HepG2 (cell line): ENCODE results near the gene PGP. TPM values are rescaled to one million over a fixed set of nuclear protein-coding genes. Genes with fewer than 3 reads are reported as not detected.

Source experiments
- CHCHD3 ChIP-seq: sonication (generic); formaldehyde crosslinking; IDR thresholded peaks from 2 replicates; pipeline ENCODE4 v1.8.0; 2022; ENCODE audit warnings: mild to moderate bottlenecking, missing genetic modification reagents, moderate library complexity
- FLYWCH1 ChIP-seq: sonication (generic); formaldehyde crosslinking; IDR thresholded peaks from 2 replicates; pipeline ENCODE4 v1.8.1; 2023; ENCODE audit warnings: mild to moderate bottlenecking, missing genetic modification reagents
- FOXA3 ChIP-seq: IDR thresholded peaks from 2 replicates; pipeline ENCODE4 v1.6.1; 2016; ENCODE audit warnings: missing genetic modification reagents, missing compliant biosample characterization
- FOXP1 ChIP-seq, 2 experiments: fragments of 450-650 bp in 1 of 2; IDR thresholded peaks; 2 replicates each; pipeline ENCODE4 v1.6.1; 2017 to 2018; ENCODE audit warnings: antibody characterized with exemption in 1 of 2
- MXI1 ChIP-seq: IDR thresholded peaks from 3 replicates; pipeline ENCODE4 v1.6.1; 2012; ENCODE audit warnings: low read depth, low read length, inconsistent platforms, borderline replicate concordance
- NFE2 ChIP-seq: sonication (generic); formaldehyde crosslinking; IDR thresholded peaks from 2 replicates; pipeline ENCODE4 v1.4.0; 2020; ENCODE audit warnings: missing genetic modification reagents
- NFIB ChIP-seq: sonication (generic); formaldehyde crosslinking; IDR thresholded peaks from 2 replicates; pipeline ENCODE4 v1.9.0; 2021; ENCODE audit warnings: missing genetic modification reagents, mild to moderate bottlenecking, borderline replicate concordance
- NPAS2 ChIP-seq: sonication (generic); formaldehyde crosslinking; IDR thresholded peaks from 2 replicates; pipeline ENCODE4 v1.8.0; 2022; ENCODE audit warnings: mild to moderate bottlenecking, missing genetic modification reagents, borderline replicate concordance
- SRY ChIP-seq: sonication (generic); formaldehyde crosslinking; IDR thresholded peaks from 2 replicates; pipeline ENCODE4 v1.8.0; 2022; ENCODE audit warnings: mild to moderate bottlenecking, missing genetic modification reagents
- TAF15 ChIP-seq: fragments of 200-400 bp; formaldehyde crosslinking; IDR thresholded peaks from one replicate; pipeline ENCODE4 v1.6.1; 2018; ENCODE audit warnings: mild to moderate bottlenecking, low read depth, low read length; ENCODE audit not compliant: poor library complexity, severe bottlenecking
- TEAD3 ChIP-seq: optimal IDR thresholded peaks from 2 replicates; pipeline ENCODE3; 2016; ENCODE audit warnings: borderline replicate concordance
- ZNF790 ChIP-seq: sonication (generic); formaldehyde crosslinking; IDR thresholded peaks from 2 replicates; pipeline ENCODE4 v1.8.0; 2022; ENCODE audit warnings: missing genetic modification reagents, mild to moderate bottlenecking, borderline replicate concordance
- polyA plus RNA-seq, 8 experiments: library from polyadenylated mRNA; depleted of rRNA in 3 of 8; stranded (reverse) in 7 of 8; unstranded in 1 of 8; fragments of >200 nt; fragmentation: Illumina TruSeq in 4 of 8; extraction: Trizol in 4 of 8; gene quantifications; 2 replicates each; pipeline versions ENCODE4 v1.2.1 to v1.2.3, GENCODE V29; 2011 to 2016; ENCODE audit warnings: low read depth in 4 of 8, missing spikeins in 1 of 8, mixed read lengths in 1 of 8; ENCODE audit not compliant: insufficient read depth in 1 of 8
- total RNA-seq, 5 experiments: library from RNA; depleted of rRNA; stranded (reverse); fragments of >200 nt; fragmentation: Illumina TruSeq; extraction: Trizol; gene quantifications; 2 replicates each; pipeline ENCODE4 v1.2.3, GENCODE V29; 2016; ENCODE audit warnings: low read depth in 1 of 5
- TF ChIP-seq, protein P1 (sequence below): sonication (generic); formaldehyde crosslinking; IDR thresholded peaks from 2 replicates; pipeline ENCODE4 v1.5.0; 2020; ENCODE audit warnings: mild to moderate bottlenecking, missing genetic modification reagents
- TF ChIP-seq, protein P2 (sequence below): sonication (generic); formaldehyde crosslinking; IDR thresholded peaks from 2 replicates; pipeline ENCODE4 v1.4.0; 2020; ENCODE audit warnings: missing genetic modification reagents, borderline replicate concordance
- TF ChIP-seq, protein P3 (sequence below): sonication (generic); formaldehyde crosslinking; IDR thresholded peaks from 2 replicates; pipeline ENCODE4 v1.4.0; 2020; ENCODE audit warnings: missing genetic modification reagents, borderline replicate concordance
- TF ChIP-seq, protein P4 (sequence below): IDR thresholded peaks from 2 replicates; pipeline ENCODE4 v1.6.1; 2016; ENCODE audit warnings: low read depth

PGP gene
- total and polyA plus RNA-seq, 2 of the 13 experiments (the other 11 are each of a cell fraction or from before 2014, with no cell fraction given) = 7.3 to 18.3 TPM

DNA sequence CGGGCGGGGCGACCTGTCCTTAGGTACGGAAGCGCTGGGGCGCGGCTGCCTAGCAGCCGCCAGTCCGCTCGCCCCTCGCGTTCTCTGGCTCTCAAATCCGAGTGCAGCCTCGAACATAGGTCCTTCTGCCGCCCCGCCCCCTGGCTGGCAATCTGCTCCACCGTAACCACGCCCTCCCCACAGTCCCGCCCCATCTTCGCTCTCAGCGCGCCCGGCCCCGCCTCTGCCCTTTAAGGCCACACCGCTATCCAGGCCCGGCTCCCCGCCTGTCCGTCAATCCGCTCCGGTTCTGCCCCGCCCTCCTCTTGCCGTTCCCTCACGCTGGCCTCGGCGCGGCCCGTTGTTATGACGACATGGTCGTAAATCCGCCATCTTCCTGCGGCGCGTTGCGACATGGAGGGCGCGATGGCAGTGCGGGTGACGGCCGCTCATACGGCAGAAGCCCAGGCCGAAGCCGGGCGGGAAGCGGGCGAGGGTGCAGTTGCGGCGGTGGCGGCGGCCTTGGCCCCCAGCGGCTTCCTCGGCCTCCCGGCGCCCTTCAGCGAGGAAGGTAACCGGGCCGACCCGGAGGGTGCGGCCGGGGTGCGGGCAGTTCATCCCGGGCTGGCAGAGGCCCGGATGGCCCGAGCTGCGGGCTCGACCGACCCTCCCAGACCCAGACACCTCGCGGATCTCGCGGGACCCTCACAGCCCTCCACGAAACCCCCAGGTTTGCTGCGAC lies 8.7 kb upstream of the PGP start, which contains the start of gene E4F1 (continued):
- TF ChIP-seq, protein P1, sequence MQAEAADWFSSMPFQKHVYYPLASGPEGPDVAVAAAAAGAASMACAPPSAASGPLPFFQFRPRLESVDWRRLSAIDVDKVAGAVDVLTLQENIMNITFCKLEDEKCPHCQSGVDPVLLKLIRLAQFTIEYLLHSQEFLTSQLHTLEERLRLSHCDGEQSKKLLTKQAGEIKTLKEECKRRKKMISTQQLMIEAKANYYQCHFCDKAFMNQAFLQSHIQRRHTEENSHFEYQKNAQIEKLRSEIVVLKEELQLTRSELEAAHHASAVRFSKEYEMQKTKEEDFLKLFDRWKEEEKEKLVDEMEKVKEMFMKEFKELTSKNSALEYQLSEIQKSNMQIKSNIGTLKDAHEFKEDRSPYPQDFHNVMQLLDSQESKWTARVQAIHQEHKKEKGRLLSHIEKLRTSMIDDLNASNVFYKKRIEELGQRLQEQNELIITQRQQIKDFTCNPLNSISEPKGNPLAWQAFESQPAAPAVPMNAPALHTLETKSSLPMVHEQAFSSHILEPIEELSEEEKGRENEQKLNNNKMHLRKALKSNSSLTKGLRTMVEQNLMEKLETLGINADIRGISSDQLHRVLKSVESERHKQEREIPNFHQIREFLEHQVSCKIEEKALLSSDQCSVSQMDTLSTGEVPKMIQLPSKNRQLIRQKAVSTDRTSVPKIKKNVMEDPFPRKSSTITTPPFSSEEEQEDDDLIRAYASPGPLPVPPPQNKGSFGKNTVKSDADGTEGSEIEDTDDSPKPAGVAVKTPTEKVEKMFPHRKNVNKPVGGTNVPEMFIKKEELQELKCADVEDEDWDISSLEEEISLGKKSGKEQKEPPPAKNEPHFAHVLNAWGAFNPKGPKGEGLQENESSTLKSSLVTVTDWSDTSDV (CRISPR knock-in tag) = peak; percentile 56; the same call in 1 of the 2 replicates
- TF ChIP-seq, protein P2, sequence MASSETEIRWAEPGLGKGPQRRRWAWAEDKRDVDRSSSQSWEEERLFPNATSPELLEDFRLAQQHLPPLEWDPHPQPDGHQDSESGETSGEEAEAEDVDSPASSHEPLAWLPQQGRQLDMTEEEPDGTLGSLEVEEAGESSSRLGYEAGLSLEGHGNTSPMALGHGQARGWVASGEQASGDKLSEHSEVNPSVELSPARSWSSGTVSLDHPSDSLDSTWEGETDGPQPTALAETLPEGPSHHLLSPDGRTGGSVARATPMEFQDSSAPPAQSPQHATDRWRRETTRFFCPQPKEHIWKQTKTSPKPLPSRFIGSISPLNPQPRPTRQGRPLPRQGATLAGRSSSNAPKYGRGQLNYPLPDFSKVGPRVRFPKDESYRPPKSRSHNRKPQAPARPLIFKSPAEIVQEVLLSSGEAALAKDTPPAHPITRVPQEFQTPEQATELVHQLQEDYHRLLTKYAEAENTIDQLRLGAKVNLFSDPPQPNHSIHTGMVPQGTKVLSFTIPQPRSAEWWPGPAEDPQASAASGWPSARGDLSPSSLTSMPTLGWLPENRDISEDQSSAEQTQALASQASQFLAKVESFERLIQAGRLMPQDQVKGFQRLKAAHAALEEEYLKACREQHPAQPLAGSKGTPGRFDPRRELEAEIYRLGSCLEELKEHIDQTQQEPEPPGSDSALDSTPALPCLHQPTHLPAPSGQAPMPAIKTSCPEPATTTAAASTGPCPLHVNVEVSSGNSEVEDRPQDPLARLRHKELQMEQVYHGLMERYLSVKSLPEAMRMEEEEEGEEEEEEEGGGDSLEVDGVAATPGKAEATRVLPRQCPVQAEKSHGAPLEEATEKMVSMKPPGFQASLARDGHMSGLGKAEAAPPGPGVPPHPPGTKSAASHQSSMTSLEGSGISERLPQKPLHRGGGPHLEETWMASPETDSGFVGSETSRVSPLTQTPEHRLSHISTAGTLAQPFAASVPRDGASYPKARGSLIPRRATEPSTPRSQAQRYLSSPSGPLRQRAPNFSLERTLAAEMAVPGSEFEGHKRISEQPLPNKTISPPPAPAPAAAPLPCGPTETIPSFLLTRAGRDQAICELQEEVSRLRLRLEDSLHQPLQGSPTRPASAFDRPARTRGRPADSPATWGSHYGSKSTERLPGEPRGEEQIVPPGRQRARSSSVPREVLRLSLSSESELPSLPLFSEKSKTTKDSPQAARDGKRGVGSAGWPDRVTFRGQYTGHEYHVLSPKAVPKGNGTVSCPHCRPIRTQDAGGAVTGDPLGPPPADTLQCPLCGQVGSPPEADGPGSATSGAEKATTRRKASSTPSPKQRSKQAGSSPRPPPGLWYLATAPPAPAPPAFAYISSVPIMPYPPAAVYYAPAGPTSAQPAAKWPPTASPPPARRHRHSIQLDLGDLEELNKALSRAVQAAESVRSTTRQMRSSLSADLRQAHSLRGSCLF (CRISPR knock-in tag) = no peak
- TF ChIP-seq MXI1 (peak; percentile 97), FOXA3 (peak; percentile 68), SRY (peak; percentile 78; the same call in 1 of the 2 replicates), NPAS2 (CRISPR knock-in tag) (no peak), NFIB (CRISPR knock-in tag) (no peak), FLYWCH1 (CRISPR knock-in tag) (no peak), ZNF790 (no peak), TEAD3 (CRISPR knock-in tag) (peak; percentile 60), FOXP1 (IDR thresholded peaks at IDR 0.05) (no peak), FOXP1 (CRISPR knock-in tag; IDR thresholded peaks at IDR 0.05) (no peak), CHCHD3 (CRISPR knock-in tag) (peak; percentile 92), NFE2 (CRISPR knock-in tag) (no peak), TAF15 (no peak)
- TF ChIP-seq, protein P3, sequence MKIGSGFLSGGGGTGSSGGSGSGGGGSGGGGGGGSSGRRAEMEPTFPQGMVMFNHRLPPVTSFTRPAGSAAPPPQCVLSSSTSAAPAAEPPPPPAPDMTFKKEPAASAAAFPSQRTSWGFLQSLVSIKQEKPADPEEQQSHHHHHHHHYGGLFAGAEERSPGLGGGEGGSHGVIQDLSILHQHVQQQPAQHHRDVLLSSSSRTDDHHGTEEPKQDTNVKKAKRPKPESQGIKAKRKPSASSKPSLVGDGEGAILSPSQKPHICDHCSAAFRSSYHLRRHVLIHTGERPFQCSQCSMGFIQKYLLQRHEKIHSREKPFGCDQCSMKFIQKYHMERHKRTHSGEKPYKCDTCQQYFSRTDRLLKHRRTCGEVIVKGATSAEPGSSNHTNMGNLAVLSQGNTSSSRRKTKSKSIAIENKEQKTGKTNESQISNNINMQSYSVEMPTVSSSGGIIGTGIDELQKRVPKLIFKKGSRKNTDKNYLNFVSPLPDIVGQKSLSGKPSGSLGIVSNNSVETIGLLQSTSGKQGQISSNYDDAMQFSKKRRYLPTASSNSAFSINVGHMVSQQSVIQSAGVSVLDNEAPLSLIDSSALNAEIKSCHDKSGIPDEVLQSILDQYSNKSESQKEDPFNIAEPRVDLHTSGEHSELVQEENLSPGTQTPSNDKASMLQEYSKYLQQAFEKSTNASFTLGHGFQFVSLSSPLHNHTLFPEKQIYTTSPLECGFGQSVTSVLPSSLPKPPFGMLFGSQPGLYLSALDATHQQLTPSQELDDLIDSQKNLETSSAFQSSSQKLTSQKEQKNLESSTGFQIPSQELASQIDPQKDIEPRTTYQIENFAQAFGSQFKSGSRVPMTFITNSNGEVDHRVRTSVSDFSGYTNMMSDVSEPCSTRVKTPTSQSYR (CRISPR knock-in tag) = no peak
- TF ChIP-seq, protein P4, sequence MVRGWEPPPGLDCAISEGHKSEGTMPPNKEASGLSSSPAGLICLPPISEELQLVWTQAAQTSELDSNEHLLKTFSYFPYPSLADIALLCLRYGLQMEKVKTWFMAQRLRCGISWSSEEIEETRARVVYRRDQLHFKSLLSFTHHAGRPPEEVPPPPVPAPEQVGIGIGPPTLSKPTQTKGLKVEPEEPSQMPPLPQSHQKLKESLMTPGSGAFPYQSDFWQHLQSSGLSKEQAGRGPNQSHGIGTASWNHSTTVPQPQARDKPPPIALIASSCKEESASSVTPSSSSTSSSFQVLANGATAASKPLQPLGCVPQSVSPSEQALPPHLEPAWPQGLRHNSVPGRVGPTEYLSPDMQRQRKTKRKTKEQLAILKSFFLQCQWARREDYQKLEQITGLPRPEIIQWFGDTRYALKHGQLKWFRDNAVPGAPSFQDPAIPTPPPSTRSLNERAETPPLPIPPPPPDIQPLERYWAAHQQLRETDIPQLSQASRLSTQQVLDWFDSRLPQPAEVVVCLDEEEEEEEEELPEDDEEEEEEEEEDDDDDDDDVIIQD (CRISPR knock-in tag) = no peak
